PC-3 (cell line): ENCODE measurements around the gene ANAPC16. TPM values are rescaled to one million over a fixed set of nuclear protein-coding genes. Genes with fewer than 3 reads are reported as not detected.

ENCODE experiments used
- ATAC-seq: fragments of 200-7000 bp; cut with Tn5 transposase; 2 replicates; pipeline ENCODE4 v1.9.1; 2020; ENCODE audit warnings: mild to moderate bottlenecking, moderate library complexity
- BruUV-seq: library from RNA; stranded (reverse); fragments of 400-500 nt; replicated peaks from 2 replicates; lab custom pipeline; 2021; lab: Mats Ljungman, UMichigan
- CTCF ChIA-PET: fragments of 300-600 bp; sonication (Branson Sonifier 250); formaldehyde crosslinking; loops from one replicate; lab custom pipeline; 2022; ENCODE audit warnings: antibody characterized with exemption; lab: Charles Lee
- POLR2A ChIA-PET: fragments of 300-600 bp; sonication (Branson Sonifier 250); formaldehyde crosslinking; loops from one replicate; lab custom pipeline; 2022; ENCODE audit warnings: antibody characterized with exemption; ENCODE audit not compliant: unreplicated experiment; lab: Charles Lee
- DNase-seq: peaks from one replicate; pipeline ENCODE4 v3.0.0-alpha.2; 2015
- H2AFZ ChIP-seq: fragments of 300-600 bp; sonication (generic); 2 replicates; pipeline ENCODE4 v1.6.0; 2016; ENCODE audit warnings: antibody characterized with exemption, low read length
- H3F3A ChIP-seq: fragments of 300-600 bp; sonication (generic); one replicate; pipeline ENCODE4 v1.6.0; 2017; ENCODE audit warnings: antibody characterized with exemption, low read length, control low read depth, mild to moderate bottlenecking; ENCODE audit not compliant: unreplicated experiment
- H3K27ac ChIP-seq: fragments of 300-600 bp; sonication (generic); 2 replicates; pipeline ENCODE4 v1.5.1; 2016; ENCODE audit warnings: mild to moderate bottlenecking, low read length
- H3K27me3 ChIP-seq: fragments of 300-600 bp; sonication (generic); 2 replicates; pipeline ENCODE4 v1.6.1; 2016; ENCODE audit warnings: low read length, mixed read lengths
- H3K36me3 ChIP-seq: fragments of 300-600 bp; sonication (generic); 2 replicates; pipeline ENCODE4 v1.6.1; 2016; ENCODE audit warnings: low read depth, mixed run types, low read length, mixed read lengths
- H3K4me1 ChIP-seq: fragments of 300-600 bp; sonication (generic); 2 replicates; pipeline ENCODE4 v1.5.1; 2016; ENCODE audit warnings: low read length; ENCODE audit not compliant: insufficient read depth
- H3K4me2 ChIP-seq: fragments of 300-600 bp; sonication (generic); 2 replicates; pipeline ENCODE4 v1.6.0; 2016; ENCODE audit warnings: low read length
- H3K4me3 ChIP-seq: fragments of 300-600 bp; sonication (generic); 2 replicates; pipeline ENCODE4 v1.5.1; 2016; ENCODE audit warnings: mild to moderate bottlenecking, low read length, mixed read lengths
- H3K79me2 ChIP-seq: fragments of 300-600 bp; sonication (generic); 2 replicates; pipeline ENCODE4 v1.6.1; 2017; ENCODE audit warnings: low read length, mixed read lengths
- H3K9ac ChIP-seq: fragments of 300-600 bp; sonication (generic); 2 replicates; pipeline ENCODE4 v1.6.0; 2016; ENCODE audit warnings: mild to moderate bottlenecking, low read length
- H3K9me2 ChIP-seq: fragments of 300-600 bp; sonication (generic); replicated peaks from 2 replicates; pipeline ENCODE4 v1.6.1; 2016; ENCODE audit warnings: mixed run types, low read length, mixed read lengths
- H3K9me3 ChIP-seq: fragments of 300-600 bp; sonication (generic); 2 replicates; pipeline ENCODE4 v1.6.1; 2016; ENCODE audit warnings: low read length, mixed read lengths
- H4K20me1 ChIP-seq: fragments of 300-600 bp; sonication (generic); 2 replicates; pipeline ENCODE4 v1.6.1; 2016; ENCODE audit warnings: low read length, mixed read lengths
- EZH2 ChIP-seq: fragments of 300-600 bp; sonication (generic); IDR thresholded peaks from one replicate; pipeline ENCODE4 v1.6.1; 2017; ENCODE audit warnings: antibody characterized with exemption, mild to moderate bottlenecking, low read length; ENCODE audit not compliant: unreplicated experiment
- EZH2phosphoT487 ChIP-seq: fragments of 300-600 bp; sonication (generic); IDR thresholded peaks from 2 replicates; pipeline ENCODE4 v1.6.1; 2018; ENCODE audit warnings: mild to moderate bottlenecking, antibody characterized with exemption, low read length, borderline replicate concordance
- intact Hi-C: fragments of 100-400 bp; cut with micrococcal nuclease; formaldehyde crosslinking; loops from 2 replicates; pipeline ENCODE4 v1.9.0; 2023
- total RNA-seq: library from RNA; depleted of rRNA; stranded (reverse); fragments of >200 nt; gene quantifications from 2 replicates; pipeline ENCODE4 v1.2.3, GENCODE V29; 2014
- TF ChIP-seq, protein P1 (sequence below): fragments of 300-600 bp; sonication (generic); conservative IDR thresholded peaks from 2 replicates; pipeline ENCODE4 v1.5.1; 2017; ENCODE audit warnings: antibody characterized with exemption, low read depth, mild to moderate bottlenecking, low read length

ANAPC16 gene
- total RNA-seq, 1 experiment from 2014 or later, result 23.9 TPM

DNA sequence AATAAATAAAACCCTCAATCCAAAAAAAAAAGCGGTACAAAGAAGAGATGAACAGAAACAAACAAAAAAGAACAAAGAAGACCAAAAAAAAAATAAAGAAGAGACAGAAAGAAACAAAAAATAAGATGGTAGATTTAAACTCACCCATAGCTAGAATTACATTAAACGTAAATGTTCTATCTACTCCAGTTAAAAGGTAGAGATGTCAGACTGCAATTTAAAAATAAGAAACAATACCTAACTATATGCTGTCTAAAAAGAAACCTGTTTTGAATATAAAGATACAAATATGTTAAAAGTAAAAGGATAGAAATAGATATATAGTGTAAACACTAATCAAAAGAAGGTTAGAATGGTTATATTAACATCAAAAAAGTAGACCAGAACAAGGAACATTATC is 31.7 kb upstream of the ANAPC16 start:
- intact Hi-C loops, result no loop called here
- no peak for TF ChIP-seq EZH2
- no peak for TF ChIP-seq EZH2phosphoT487
- TF ChIP-seq, protein P1, sequence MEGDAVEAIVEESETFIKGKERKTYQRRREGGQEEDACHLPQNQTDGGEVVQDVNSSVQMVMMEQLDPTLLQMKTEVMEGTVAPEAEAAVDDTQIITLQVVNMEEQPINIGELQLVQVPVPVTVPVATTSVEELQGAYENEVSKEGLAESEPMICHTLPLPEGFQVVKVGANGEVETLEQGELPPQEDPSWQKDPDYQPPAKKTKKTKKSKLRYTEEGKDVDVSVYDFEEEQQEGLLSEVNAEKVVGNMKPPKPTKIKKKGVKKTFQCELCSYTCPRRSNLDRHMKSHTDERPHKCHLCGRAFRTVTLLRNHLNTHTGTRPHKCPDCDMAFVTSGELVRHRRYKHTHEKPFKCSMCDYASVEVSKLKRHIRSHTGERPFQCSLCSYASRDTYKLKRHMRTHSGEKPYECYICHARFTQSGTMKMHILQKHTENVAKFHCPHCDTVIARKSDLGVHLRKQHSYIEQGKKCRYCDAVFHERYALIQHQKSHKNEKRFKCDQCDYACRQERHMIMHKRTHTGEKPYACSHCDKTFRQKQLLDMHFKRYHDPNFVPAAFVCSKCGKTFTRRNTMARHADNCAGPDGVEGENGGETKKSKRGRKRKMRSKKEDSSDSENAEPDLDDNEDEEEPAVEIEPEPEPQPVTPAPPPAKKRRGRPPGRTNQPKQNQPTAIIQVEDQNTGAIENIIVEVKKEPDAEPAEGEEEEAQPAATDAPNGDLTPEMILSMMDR, result no peak
- Histone ChIP-seq H3K9me3 (0 out of 2 replicates have a peak, but pooled peaks cover 5% of the 10 kb centered on the region), H3K4me2 (no peak overlapping the region), H3K4me1 (no peaks in the 10 kb centered on the region), H3K9ac (no peak overlapping the region), H3K79me2 (no peaks in the 10 kb centered on the region), H3K27me3 (no peaks in the 10 kb centered on the region), H3K9me2 (no peaks in the 10 kb centered on the region), H3K27ac (no peak overlapping the region), H4K20me1 (no peaks in the 10 kb centered on the region), H3K4me3 (no peak overlapping the region), H2AFZ (no peak overlapping the region), H3K36me3 (peaks cover 5% of the 10 kb centered on the region; the same call in 1 of the 2 replicates), H3F3A (no peaks in the 10 kb centered on the region)
- ATAC-seq, result no peak
- BruUV-seq, result no TSS peak
- DNase-seq, result no peak
- CTCF ChIA-PET, result no interaction called here
- POLR2A ChIA-PET, result no interaction called here

DNA sequence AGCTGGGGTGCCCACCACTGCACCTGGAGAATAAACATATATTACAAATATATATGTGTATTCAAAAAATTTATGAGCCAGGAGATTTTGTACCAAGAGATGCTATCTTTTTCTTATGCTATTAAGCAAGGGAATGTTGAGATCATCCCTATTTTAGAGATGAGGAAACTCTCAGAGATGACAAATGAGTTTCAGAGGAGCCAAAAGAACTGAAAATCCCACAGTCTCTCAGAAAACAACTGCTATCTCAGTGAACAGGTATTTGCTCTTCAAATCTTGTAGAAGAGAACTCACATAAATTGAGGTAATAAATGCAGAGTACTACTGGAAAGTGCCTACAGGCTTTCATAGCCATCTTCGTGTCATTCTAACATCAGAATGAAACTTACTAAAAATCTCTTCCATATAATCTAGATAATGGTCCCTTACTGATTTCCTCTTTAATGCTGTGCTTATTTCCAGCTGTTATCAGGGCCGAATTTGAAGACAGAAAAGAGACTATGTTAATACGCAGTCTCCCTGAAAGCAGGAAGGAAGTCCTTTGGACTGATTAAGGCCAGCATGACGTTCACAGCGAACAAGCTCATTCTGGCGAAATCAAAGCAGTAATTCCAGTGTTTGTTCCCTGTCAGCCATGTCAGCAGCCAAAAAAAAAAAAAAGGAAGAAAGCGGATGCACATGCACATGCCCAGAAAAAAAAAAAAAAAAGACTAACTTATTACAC is 29.4 kb upstream of the ANAPC16 start:
- ATAC-seq (no peak), DNase-seq (no peak)
- ChIA-PET CTCF (no interaction called here), POLR2A (no interaction called here)
- no peak overlapping the region for H3K27ac ChIP-seq
- H3K4me2 ChIP-seq, result no peak overlapping the region
- no peak overlapping the region for H3K9ac ChIP-seq
- H3K4me1 ChIP-seq, result no peaks in the 10 kb centered on the region
- no peaks in the 10 kb centered on the region for H3F3A ChIP-seq
- H3K9me3 ChIP-seq, result 0 out of 2 replicates have a peak, but pooled peaks cover 5% of the 10 kb centered on the region
- H3K27me3 ChIP-seq, result no peaks in the 10 kb centered on the region
- H4K20me1 ChIP-seq, result no peaks in the 10 kb centered on the region
- TF ChIP-seq, protein P1, result no peak
- TF ChIP-seq EZH2, result no peak
- TF ChIP-seq EZH2phosphoT487, result no peak
- H3K4me3 ChIP-seq, result no peak overlapping the region
- no peaks in the 10 kb centered on the region for H3K79me2 ChIP-seq
- peaks cover 5% of the 10 kb centered on the region; the same call in 1 of the 2 replicates for H3K36me3 ChIP-seq
- H3K9me2 ChIP-seq, result no peaks in the 10 kb centered on the region
- no TSS peak for BruUV-seq
- intact Hi-C loops, result no loop called here
- no peak overlapping the region for H2AFZ ChIP-seq

DNA sequence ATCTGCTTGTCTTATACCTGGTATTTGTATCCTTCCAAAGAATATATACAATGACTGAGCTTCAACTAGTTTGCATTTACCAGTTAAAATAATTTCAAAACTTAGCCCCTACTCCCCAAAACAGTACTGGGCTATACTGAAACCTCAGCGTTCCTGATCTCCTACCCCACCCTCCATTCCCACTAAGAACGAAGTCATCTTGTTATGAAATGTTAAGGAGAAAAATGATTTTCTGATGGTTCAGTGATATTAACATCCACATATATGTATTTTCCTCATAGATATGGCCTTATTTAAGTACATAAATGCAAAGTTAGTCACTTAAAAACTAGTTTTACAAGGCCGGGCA is 28.9 kb upstream of the ANAPC16 start:
- ATAC-seq (no peak), DNase-seq (no peak)
- intact Hi-C loops, result no loop called here
- 0 out of 2 replicates have a peak, but pooled peaks cover 5% of the 10 kb centered on the region for H3K9me3 ChIP-seq
- no peaks in the 10 kb centered on the region for H3K79me2 ChIP-seq
- CTCF ChIA-PET, result no interaction called here
- H3K4me2 ChIP-seq, result no peak overlapping the region
- H3K27ac ChIP-seq, result no peak overlapping the region
- peaks cover 5% of the 10 kb centered on the region; the same call in 1 of the 2 replicates for H3K36me3 ChIP-seq
- H3F3A ChIP-seq, result no peaks in the 10 kb centered on the region
- no peaks in the 10 kb centered on the region for H3K4me1 ChIP-seq
- POLR2A ChIA-PET, result no interaction called here
- TF ChIP-seq EZH2, result no peak
- TF ChIP-seq, protein P1, result no peak
- no peak for TF ChIP-seq EZH2phosphoT487
- no peak overlapping the region for H3K9ac ChIP-seq
- H2AFZ ChIP-seq, result no peak overlapping the region
- no peaks in the 10 kb centered on the region for H3K27me3 ChIP-seq
- no peaks in the 10 kb centered on the region for H3K9me2 ChIP-seq
- no peaks in the 10 kb centered on the region for H4K20me1 ChIP-seq
- no TSS peak for BruUV-seq
- no peak overlapping the region for H3K4me3 ChIP-seq
